Natural killer cell (primary cell): ENCODE results near the gene CRIP1. TPM values are rescaled to one million over a fixed set of nuclear protein-coding genes. Genes with fewer than 3 reads are reported as not detected.
A peak's percentile ranks its signal among the peaks of the same experiment; 100 is the strongest.

Source experiments
- ATAC-seq, 3 donors: fragments of 150-1000 bp in 2 of 3; fragments of 200-7000 bp in 1 of 3; cut with Tn5 transposase; 1 replicate in 1 of 3; 2 replicates in 2 of 3; pipeline ENCODE4 v1.10.0; 2021; ENCODE audit warnings: mild to moderate bottlenecking in 2 of 3, moderate library complexity in 2 of 3
- DNase-seq, 2 donors: peaks; one replicate each; pipeline versions ENCODE4 v3.0.0 to v3.0.0-alpha.2; 2013 to 2021; ENCODE audit warnings: mixed read lengths in 1 of 2
- H3K27ac ChIP-seq: one replicate; pipeline ENCODE4 v1.5.1; 2013; ENCODE audit warnings: mild to moderate bottlenecking, low read length
- H3K27me3 ChIP-seq: one replicate; pipeline ENCODE4 v1.6.1; 2013; ENCODE audit warnings: low read length; ENCODE audit not compliant: control insufficient read depth, insufficient read depth
- H3K36me3 ChIP-seq: one replicate; pipeline ENCODE4 v1.6.1; 2013; ENCODE audit warnings: low read length; ENCODE audit not compliant: control insufficient read depth, insufficient read depth
- H3K4me1 ChIP-seq: one replicate; pipeline ENCODE4 v1.6.1; 2013; ENCODE audit warnings: low read length; ENCODE audit not compliant: control insufficient read depth, insufficient read depth
- H3K4me3 ChIP-seq: one replicate; pipeline ENCODE4 v1.5.1; 2013; ENCODE audit warnings: low read length
- H3K9me3 ChIP-seq: one replicate; pipeline ENCODE4 v1.6.1; 2013; ENCODE audit warnings: low read length; ENCODE audit not compliant: control insufficient read depth, insufficient read depth
- H3K27ac Mint-ChIP-seq, 2 donors: one replicate each; pipeline ENCODE4 v1.8.0; 2022; ENCODE audit warnings: mild to moderate bottlenecking in 2 of 2, mixed read lengths in 2 of 2, moderate library complexity in 1 of 2
- H3K27me3 Mint-ChIP-seq, 2 donors: one replicate each; pipeline ENCODE4 v1.8.0; 2022; ENCODE audit warnings: low read depth in 2 of 2, mixed read lengths in 2 of 2
- H3K36me3 Mint-ChIP-seq: one replicate; pipeline ENCODE4 v1.8.0; 2022; ENCODE audit warnings: mixed read lengths
- H3K4me1 Mint-ChIP-seq, 2 donors: one replicate each; pipeline ENCODE4 v1.8.0; 2022; ENCODE audit warnings: mixed read lengths in 2 of 2
- H3K4me3 Mint-ChIP-seq: one replicate; pipeline ENCODE4 v1.8.0; 2022; ENCODE audit warnings: mild to moderate bottlenecking, moderate library complexity, mixed read lengths
- H3K9me3 Mint-ChIP-seq, 2 donors: one replicate each; pipeline ENCODE4 v1.8.0; 2022; ENCODE audit warnings: mixed read lengths in 2 of 2
- CTCF ChIP-seq: fragments of 200-600 bp; IDR thresholded peaks from one replicate; pipeline ENCODE4 v1.8.0; 2022; ENCODE audit warnings: antibody characterized with exemption
- WGBS: methylation state at CpG from one replicate; pipeline ENCODE4 v1.1.7; 2013; ENCODE audit warnings: missing lambda C conversion rate; ENCODE audit not compliant: insufficient coverage; 5-methylcytosine and 5-hydroxymethylcytosine counted together
- intact Hi-C: fragments of 100-400 bp; cut with micrococcal nuclease; formaldehyde crosslinking; loops from one replicate; pipeline ENCODE4 v1.14.2; 2022
- total RNA-seq, 4 donors: library from RNA; stranded (reverse); fragments of 120-200 nt in 1 of 4; gene quantifications; one replicate each; pipeline versions ENCODE4 v1.2.3 to v1.2.4, GENCODE V29; 2013 to 2022

Gene CRIP1
- total RNA-seq, 3 donors from 2014 or later (not counting 1 experiment from before 2014, with no cell fraction given), result 276 to 334 (median 290) TPM

- no peak for ATAC-seq
- peak in 1 of 2 donors; percentile 1 for DNase-seq
- H3K4me1 ChIP-seq, result no peaks in the 10 kb centered on the region
- H3K4me3 ChIP-seq, result no peak overlapping the region
- no peak for TF ChIP-seq CTCF
- intact Hi-C loops, result no loop called here
- no peaks in the 10 kb centered on the region for H3K9me3 ChIP-seq
- no peak overlapping the region for H3K27ac ChIP-seq
- Mint-ChIP-seq H3K4me1 (no peaks in the 10 kb centered on the region), H3K36me3 (no peaks in the 10 kb centered on the region), H3K27me3 (peaks cover 27 to 37% of the 10 kb centered on the region in 2 donors), H3K27ac (no peak overlapping the region), H3K9me3 (no peaks in the 10 kb centered on the region), H3K4me3 (no peak overlapping the region)
- H3K27me3 ChIP-seq, result peaks cover 6% of the 10 kb centered on the region
- no peaks in the 10 kb centered on the region for H3K36me3 ChIP-seq
- 72% methylated on average over 14 of the region's 14 CpGs for WGBS
These were observed 33.4 kb downstream of the CRIP1 start for GRCh38 chr14:105519946-105520698.

- Histone ChIP-seq H3K4me1 (peaks cover 38% of the 10 kb centered on the region), H3K4me3 (no peak overlapping the region), H3K9me3 (no peaks in the 10 kb centered on the region), H3K27me3 (peaks cover 15% of the 10 kb centered on the region), H3K36me3 (no peaks in the 10 kb centered on the region), H3K27ac (no peak overlapping the region)
- no peak for TF ChIP-seq CTCF
- no peaks in the 10 kb centered on the region for H3K36me3 Mint-ChIP-seq
- peaks cover 9 to 34% of the 10 kb centered on the region in 2 donors for H3K27me3 Mint-ChIP-seq
- 89% methylated on average over 9 of the region's 9 CpGs for WGBS
- ATAC-seq, result no peak
- no peak overlapping the region for H3K27ac Mint-ChIP-seq
- no peak for DNase-seq
- peak overlapping the region; percentile 75 for H3K4me3 Mint-ChIP-seq
- intact Hi-C loops, result loop anchor here (5.0 kb wide), 1 partner anchor 33 kb away; the partner anchor contains the start of gene TEDC1
- H3K9me3 Mint-ChIP-seq, result no peaks in the 10 kb centered on the region
- peaks cover 4 to 20% of the 10 kb centered on the region in 2 donors for H3K4me1 Mint-ChIP-seq
These were observed 38.6 kb downstream of the CRIP1 start for GRCh38 chr14:105525326-105525725.

DNA sequence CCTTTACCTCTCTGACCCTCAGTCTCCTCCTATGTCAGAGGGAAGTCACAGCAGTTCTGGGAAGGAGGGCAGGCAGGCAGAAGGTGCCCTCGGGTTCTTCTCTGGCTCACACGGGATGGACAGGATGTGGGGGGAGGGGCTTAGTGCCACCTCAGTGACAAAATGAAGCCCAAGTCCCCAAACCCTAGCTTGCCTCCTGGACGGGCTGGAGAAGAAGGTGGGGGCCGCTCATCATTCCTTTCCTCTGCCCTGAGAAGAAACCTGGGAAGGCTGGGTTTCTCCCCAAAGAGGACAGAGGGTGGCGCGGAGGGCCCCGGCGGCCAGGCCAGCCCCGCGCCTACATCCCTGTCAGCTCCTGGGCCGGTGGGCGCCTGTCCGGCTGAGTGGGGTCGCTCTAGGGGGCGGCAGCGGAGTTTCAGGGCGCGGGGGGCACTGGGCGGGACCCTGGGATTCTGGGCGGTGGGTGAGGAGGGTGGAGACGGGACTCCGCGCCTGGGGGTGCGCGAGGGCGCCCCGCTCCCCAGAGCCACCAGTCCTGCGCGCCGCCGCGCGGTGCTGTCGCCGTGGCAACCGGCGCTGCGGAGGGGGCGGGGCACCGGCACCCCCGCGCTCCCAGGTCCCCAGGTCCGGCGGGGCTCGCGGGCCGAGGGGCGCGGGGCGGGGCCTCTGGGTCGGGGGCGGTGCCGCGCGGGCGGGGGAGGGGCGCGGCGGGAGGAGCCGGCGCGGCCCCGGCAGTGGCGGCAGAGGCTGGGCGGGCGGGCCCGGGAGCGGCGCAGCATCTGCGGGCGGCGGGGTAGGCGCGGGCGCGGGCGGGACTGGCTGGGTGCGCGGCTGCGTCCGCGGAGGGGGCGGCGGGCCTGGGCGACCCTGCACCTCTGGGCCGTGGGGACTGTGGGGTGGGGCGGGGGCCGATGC lies 39.4 kb downstream of the CRIP1 start, which contains the start of gene TMEM121:
Gene TMEM121, plus strand, starts transcription at position 723 of the 915 bp plus-strand sequence. CDS start 2,252 bp downstream, outside the sequence.
- Histone ChIP-seq H3K4me1 (peaks cover 43% of the 10 kb centered on the region), H3K36me3 (no peaks in the 10 kb centered on the region), H3K27ac (no peak within 1 kb of the TSS), H3K4me3 (no peak within 1 kb of the TSS), H3K9me3 (no peaks in the 10 kb centered on the region), H3K27me3 (peaks cover 15% of the 10 kb centered on the region)
- peak within 1 kb of the TSS in 1 of 2 donors; percentile 60 for H3K27ac Mint-ChIP-seq
- intact Hi-C loops, result loop anchor here (5.0 kb wide), 1 partner anchor 34 kb away; the partner anchor contains the start of gene TEDC1
- ATAC-seq, result peak in 2 of 3 donors; percentile 39 to 45
- peak; percentile 31 to 64 for DNase-seq
- H3K4me1 Mint-ChIP-seq, result peaks cover 4 to 23% of the 10 kb centered on the region in 2 donors
- H3K27me3 Mint-ChIP-seq, result peaks cover 5 to 42% of the 10 kb centered on the region in 2 donors
- H3K36me3 Mint-ChIP-seq, result no peaks in the 10 kb centered on the region
- no peak for TF ChIP-seq CTCF
- H3K4me3 Mint-ChIP-seq, result peak within 1 kb of the TSS; percentile 87
- WGBS, result under 1% methylated on average over 88 of the region's 88 CpGs
- no peaks in the 10 kb centered on the region for H3K9me3 Mint-ChIP-seq
